Bladder microvascular endothelial cell (primary cell): ENCODE data around the gene ZNF182. TPM values are rescaled to one million over a fixed set of nuclear protein-coding genes. Genes with fewer than 3 reads are reported as not detected.

Source experiments
- total RNA-seq: library from RNA; depleted of rRNA; stranded (reverse); fragments of >200 nt; gene quantifications from 2 replicates; pipeline ENCODE4 v1.2.3, GENCODE V29; 2014

The ZNF182 gene
- 2.1 and 5.0 TPM in 2 replicates for total RNA-seq

GRCh38 chrX:48003758-48004457 is at the start of gene ZNF182:
TSS of gene ZNF182 (minus strand) at chrX:48003989. CDS start at chrX:48002609, 1,380 bp downstream.

DNA sequence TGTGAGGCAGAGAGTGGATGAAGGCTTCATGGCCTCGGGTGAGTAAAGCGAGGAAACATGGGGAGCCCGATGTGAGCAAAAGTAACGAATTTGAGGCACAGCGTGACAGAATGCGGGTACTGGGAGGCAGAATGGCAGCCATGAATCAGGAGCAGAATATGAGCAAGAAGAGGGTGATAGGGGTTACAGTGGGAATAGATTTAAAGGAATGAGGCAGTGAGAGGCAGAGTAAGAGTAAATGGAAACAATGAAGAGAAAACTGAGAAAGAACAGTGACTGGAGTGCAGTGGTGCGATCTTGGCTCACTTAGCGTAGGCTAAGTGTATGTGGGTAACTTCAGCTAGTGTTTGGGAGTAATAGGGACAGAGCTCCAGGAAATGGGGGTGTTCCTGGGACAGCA is 2.9 kb upstream of the ZNF182 start, which contains the start of gene SPACA5:
SPACA5 (plus strand) TSS at position 301 of the 400 bp plus-strand sequence. CDS start 815 bp downstream, outside the sequence.

Other genes with a start within 250 kb of the ZNF182 start
- gene ZNF81, start 167.1 kb downstream of the ZNF182 start, total RNA-seq: 2.8 and 7.9 TPM in 2 replicates
- gene SPACA5, start 3.0 kb upstream of the ZNF182 start, total RNA-seq: not detected in 2 replicates
- 0.65 and 3.7 TPM in 2 replicates for gene ZNF630, start 67.7 kb upstream of the ZNF182 start, total RNA-seq
- not detected in 2 replicates for gene SPACA5B, start 126.6 kb upstream of the ZNF182 start, total RNA-seq
- gene SSX5, start 192.8 kb upstream of the ZNF182 start, total RNA-seq: not detected in 2 replicates